Glomerular endothelial cell (primary cell): ENCODE data around the gene ARID4A. TPM values are rescaled to one million over a fixed set of nuclear protein-coding genes. Genes with fewer than 3 reads are reported as not detected.
"Not testable (repeated sequence)": the region's sequence is repeated elsewhere in the genome, so short reads cannot be mapped to it uniquely, and the experiment has no call there.

Experiments used
- DNase-seq: peaks from one replicate; pipeline ENCODE4 v3.0.0-alpha.2; 2011; ENCODE audit warnings: low read depth, low spot score; ENCODE audit errors: extremely low read depth
- total RNA-seq: library from RNA; depleted of rRNA; stranded (reverse); fragments of >200 nt; gene quantifications from 2 replicates; pipeline ENCODE4 v1.2.3, GENCODE V29; 2015

Gene ARID4A, protein sequence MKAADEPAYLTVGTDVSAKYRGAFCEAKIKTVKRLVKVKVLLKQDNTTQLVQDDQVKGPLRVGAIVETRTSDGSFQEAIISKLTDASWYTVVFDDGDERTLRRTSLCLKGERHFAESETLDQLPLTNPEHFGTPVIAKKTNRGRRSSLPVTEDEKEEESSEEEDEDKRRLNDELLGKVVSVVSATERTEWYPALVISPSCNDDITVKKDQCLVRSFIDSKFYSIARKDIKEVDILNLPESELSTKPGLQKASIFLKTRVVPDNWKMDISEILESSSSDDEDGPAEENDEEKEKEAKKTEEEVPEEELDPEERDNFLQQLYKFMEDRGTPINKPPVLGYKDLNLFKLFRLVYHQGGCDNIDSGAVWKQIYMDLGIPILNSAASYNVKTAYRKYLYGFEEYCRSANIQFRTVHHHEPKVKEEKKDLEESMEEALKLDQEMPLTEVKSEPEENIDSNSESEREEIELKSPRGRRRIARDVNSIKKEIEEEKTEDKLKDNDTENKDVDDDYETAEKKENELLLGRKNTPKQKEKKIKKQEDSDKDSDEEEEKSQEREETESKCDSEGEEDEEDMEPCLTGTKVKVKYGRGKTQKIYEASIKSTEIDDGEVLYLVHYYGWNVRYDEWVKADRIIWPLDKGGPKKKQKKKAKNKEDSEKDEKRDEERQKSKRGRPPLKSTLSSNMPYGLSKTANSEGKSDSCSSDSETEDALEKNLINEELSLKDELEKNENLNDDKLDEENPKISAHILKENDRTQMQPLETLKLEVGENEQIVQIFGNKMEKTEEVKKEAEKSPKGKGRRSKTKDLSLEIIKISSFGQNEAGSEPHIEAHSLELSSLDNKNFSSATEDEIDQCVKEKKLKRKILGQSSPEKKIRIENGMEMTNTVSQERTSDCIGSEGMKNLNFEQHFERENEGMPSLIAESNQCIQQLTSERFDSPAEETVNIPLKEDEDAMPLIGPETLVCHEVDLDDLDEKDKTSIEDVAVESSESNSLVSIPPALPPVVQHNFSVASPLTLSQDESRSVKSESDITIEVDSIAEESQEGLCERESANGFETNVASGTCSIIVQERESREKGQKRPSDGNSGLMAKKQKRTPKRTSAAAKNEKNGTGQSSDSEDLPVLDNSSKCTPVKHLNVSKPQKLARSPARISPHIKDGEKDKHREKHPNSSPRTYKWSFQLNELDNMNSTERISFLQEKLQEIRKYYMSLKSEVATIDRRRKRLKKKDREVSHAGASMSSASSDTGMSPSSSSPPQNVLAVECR
- total RNA-seq: 7.0 and 16.0 TPM in 2 replicates

GRCh38 chr14:58298477-58299400 lies at the start of gene ARID4A:
Gene ARID4A, plus strand, starts transcription at chr14:58298555. Its CDS starts 1,300 bp downstream, at chr14:58299855.
- DNase-seq: no peak

GRCh38 chr14:58249611-58250010 lies 48.7 kb upstream of the ARID4A start:
- no peak for DNase-seq

DNA sequence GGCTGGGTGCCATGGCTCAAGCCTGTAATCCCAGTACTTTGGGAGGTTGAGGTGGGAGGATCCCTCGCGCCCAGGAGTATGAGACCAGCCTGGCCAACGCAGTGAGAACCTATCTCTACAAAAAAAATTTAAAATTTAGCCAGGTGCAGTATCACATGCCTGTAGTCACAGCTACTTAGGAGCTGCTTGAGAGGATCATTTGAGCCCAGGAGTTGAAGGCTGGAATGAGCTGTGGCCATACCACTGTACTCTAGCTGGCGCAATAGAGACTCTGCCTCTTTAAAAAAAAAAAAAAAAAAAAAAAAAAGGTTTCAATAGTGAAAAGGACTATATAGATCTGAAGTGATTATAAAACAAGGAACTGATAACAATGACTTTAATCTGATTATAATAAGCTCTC lies 40.2 kb upstream of the ARID4A start:
- no peak for DNase-seq

- not testable (repeated sequence) for DNase-seq
Measured at GRCh38 chr14:58262005-58262404, 36.4 kb upstream of the ARID4A start.

- DNase-seq: no peak
Measured at GRCh38 chr14:58265401-58265800, 33.0 kb upstream of the ARID4A start.

DNA sequence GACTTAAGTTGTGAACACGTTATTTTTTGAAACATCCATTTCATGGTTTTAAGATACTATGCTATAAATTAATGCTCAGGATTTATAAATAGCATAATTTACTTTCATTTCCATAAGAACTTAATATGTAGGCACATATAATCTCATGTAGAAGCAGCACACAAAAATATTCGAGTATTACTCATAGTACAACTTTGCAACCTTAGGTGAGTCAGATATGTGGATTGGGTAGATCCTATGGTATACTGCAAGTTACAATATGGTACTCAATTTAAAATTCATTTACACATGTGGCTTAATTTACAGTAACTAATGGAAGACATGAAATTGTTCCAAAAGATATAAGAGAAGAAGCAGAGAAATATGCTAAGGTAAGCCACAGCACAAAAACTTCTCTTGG lies 27.7 kb upstream of the ARID4A start:
- no peak for DNase-seq

GRCh38 chr14:58272588-58273372 lies 25.6 kb upstream of the ARID4A start:
- no peak for DNase-seq

DNA sequence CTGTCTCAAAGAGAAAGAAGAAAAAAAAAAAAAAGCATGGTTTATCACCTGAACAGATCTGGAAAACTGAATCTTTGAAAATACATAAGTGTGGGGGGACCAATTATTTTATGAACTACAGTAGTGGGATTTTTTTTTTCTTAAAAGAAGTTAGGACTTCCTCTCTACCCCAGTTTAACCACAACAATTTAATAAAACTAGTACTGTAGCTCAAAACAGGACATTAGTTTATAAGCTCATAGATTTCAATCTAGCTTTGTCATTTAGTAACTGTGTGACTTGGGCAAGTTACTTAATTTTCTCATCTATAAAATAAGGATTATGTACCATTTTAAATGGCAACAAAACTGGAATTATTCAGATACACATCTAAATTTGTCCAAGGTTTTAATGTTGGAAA lies 23.5 kb upstream of the ARID4A start:
- no peak for DNase-seq

GRCh38 chr14:58275527-58276190 lies 22.7 kb upstream of the ARID4A start:
- DNase-seq: no peak

GRCh38 chr14:58276208-58276607 lies 22.1 kb upstream of the ARID4A start:
- no peak for DNase-seq

- no peak for DNase-seq
Measured at GRCh38 chr14:58278177-58278576, 20.2 kb upstream of the ARID4A start.

DNA sequence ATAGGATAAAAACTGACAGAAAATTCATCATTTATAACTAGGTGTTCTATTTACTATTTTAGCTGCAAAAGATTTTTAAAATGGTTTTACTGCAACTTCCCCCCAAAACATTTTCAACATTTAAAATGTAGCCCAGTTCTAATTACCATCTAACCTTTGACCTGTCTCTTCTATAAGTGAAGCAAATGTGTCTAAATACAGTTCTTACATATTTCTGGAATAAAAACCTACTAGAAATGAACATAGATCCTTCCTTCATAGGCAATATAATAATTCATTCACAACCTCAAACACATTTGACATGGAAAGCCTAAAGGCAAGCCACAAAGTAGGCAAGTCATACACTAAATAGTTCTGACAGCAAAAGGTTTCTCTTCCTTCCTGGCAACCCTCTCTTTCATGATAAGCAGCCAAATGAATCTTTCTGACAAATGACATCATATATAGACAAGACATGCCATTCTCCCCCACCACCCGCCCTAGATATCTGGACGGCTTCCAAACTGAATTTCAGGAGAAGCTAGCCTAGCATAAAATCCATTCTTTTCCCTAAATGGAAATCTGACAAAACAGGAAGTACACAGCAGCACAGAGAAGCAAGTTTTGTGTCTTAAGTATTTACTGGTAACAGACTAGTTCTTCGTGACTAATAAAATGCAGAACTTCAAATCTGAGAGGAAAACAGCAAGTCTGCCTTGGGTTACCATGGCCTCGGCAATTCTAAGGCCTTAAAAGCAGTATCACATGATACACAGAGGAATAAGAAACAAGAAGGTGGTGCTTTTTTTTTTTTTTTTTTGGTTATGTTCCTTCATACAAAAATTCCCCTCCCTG lies 17.2 kb upstream of the ARID4A start:
- DNase-seq: peak; percentile 96

- DNase-seq: no peak
Measured at GRCh38 chr14:58281969-58282368, 16.4 kb upstream of the ARID4A start.

- no peak for DNase-seq
Measured at GRCh38 chr14:58282925-58283593, 15.3 kb upstream of the ARID4A start.

DNA sequence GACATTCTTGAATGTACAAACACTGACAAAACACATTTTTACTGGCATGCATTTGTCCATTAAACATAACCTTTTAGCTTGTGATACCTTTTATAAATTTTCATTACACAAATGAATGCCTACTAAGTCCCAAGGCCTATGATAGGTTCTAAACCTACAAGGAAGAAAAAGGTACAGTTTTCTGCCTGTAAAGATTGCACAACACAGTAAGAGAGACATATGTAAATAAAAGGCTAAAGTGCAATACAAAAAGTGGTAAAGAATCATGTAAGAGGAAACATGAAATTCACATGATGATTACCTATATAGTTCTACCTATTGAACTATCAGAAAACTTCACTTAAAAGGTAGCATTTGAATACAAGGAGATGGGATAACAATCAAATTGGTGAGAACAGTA lies 14.6 kb upstream of the ARID4A start:
- no peak for DNase-seq

DNA sequence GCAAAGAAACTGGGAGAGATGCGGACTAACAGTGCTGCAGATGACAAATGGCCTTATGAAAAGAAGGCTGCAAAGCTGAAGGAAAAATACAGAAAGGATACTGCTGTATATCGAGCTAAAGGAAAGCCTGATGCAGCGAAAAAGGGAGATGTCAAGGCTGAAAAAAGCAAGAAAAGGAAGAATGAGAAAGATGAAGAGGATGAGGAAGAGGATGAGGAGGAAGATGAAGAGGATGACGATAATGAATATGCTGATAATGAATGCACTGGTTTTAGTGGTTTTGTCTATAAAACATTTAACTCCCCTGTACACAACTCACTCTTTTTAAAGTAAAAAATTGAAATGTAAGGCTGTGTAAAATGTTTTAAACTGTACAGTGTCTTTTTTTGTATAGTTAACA lies 13.2 kb upstream of the ARID4A start:
- no peak for DNase-seq

- DNase-seq: no peak
Measured at GRCh38 chr14:58287607-58288042, 10.7 kb upstream of the ARID4A start.
